IMR-90 (cell line): ENCODE results near the gene PRKAR1B. TPM values are rescaled to one million over a fixed set of nuclear protein-coding genes. Genes with fewer than 3 reads are reported as not detected.

Experiments
- ATAC-seq: fragments of 200-7000 bp; cut with Tn5 transposase; 2 replicates; pipeline ENCODE4 v1.9.1; 2020; ENCODE audit warnings: low read depth, mild to moderate bottlenecking, moderate library complexity
- BruUV-seq: library from RNA; stranded (reverse); fragments of 400-500 nt; replicated peaks from 2 replicates; lab custom pipeline; 2021; lab: Mats Ljungman, UMichigan
- CTCF ChIA-PET: fragments of 300-600 bp; formaldehyde crosslinking; extraction: SDS; loops from one replicate; lab custom pipeline; 2021; ENCODE audit warnings: antibody characterized with exemption; lab: Yijun Ruan, JAX
- POLR2A ChIA-PET: fragments of 300-600 bp; sonication (Branson Sonifier 250); formaldehyde crosslinking; loops from one replicate; lab custom pipeline; 2022; ENCODE audit warnings: antibody characterized with exemption; ENCODE audit not compliant: unreplicated experiment; lab: Charles Lee
- DNase-seq: peaks from one replicate; pipeline ENCODE4 v3.0.0; 2013
- H2AFZ ChIP-seq: replicated peaks from 2 replicates; pipeline ENCODE3; 2013; ENCODE audit warnings: low read length, mild to moderate bottlenecking; ENCODE audit not compliant: poor library complexity
- H2AK5ac ChIP-seq: 2 replicates; pipeline ENCODE4 v1.6.1; 2013; ENCODE audit warnings: low read depth, low read length, inconsistent platforms
- H2AK9ac ChIP-seq: replicated peaks from 2 replicates; pipeline ENCODE3; 2013; ENCODE audit warnings: mild to moderate bottlenecking, low read depth, low read length, moderate library complexity; ENCODE audit not compliant: poor library complexity
- H2BK120ac ChIP-seq: 2 replicates; pipeline ENCODE4 v1.6.1; 2013; ENCODE audit warnings: low read depth, low read length, inconsistent platforms
- H2BK15ac ChIP-seq: 3 replicates; pipeline ENCODE4 v1.6.1; 2013; ENCODE audit warnings: low read depth, low read length, inconsistent platforms
- H2BK20ac ChIP-seq: 2 replicates; pipeline ENCODE4 v1.6.1; 2013; ENCODE audit warnings: low read depth, mild to moderate bottlenecking, inconsistent platforms, low read length, moderate library complexity
- H2BK5ac ChIP-seq: 2 replicates; pipeline ENCODE4 v1.6.1; 2013; ENCODE audit warnings: mild to moderate bottlenecking, low read depth, low read length, inconsistent platforms; ENCODE audit not compliant: poor library complexity, severe bottlenecking
- H3K14ac ChIP-seq: replicated peaks from 2 replicates; pipeline ENCODE4 v1.6.1; 2013; ENCODE audit warnings: low read depth, low read length, inconsistent platforms
- H3K18ac ChIP-seq: 2 replicates; pipeline ENCODE4 v1.6.1; 2013; ENCODE audit warnings: low read depth, low read length, control low read depth
- H3K23ac ChIP-seq: 2 replicates; pipeline ENCODE4 v1.6.1; 2013; ENCODE audit warnings: low read depth, low read length, inconsistent platforms
- H3K27ac ChIP-seq: 2 replicates; pipeline ENCODE4 v1.5.1; 2013; ENCODE audit warnings: mild to moderate bottlenecking, control low read depth, low read length; ENCODE audit not compliant: insufficient read depth
- H3K27me3 ChIP-seq: 2 replicates; pipeline ENCODE4 v1.6.1; 2013; ENCODE audit warnings: low read length; ENCODE audit not compliant: control insufficient read depth, insufficient read depth
- H3K36me3 ChIP-seq: 2 replicates; pipeline ENCODE4 v1.6.1; 2013; ENCODE audit warnings: low read length, mixed read lengths; ENCODE audit not compliant: control insufficient read depth, insufficient read depth
- H3K4ac ChIP-seq: 2 replicates; pipeline ENCODE4 v1.6.1; 2013; ENCODE audit warnings: low read depth, low read length, inconsistent platforms
- H3K4me1 ChIP-seq: 2 replicates; pipeline ENCODE4 v1.6.1; 2013; ENCODE audit warnings: low read length, mixed read lengths; ENCODE audit not compliant: control insufficient read depth, insufficient read depth
- H3K4me2 ChIP-seq: 2 replicates; pipeline ENCODE4 v1.6.1; 2013; ENCODE audit warnings: low read depth, mild to moderate bottlenecking, control low read depth, low read length, moderate library complexity
- H3K4me3 ChIP-seq: 2 replicates; pipeline ENCODE4 v1.5.1; 2013; ENCODE audit warnings: low read depth, mild to moderate bottlenecking, control low read depth, low read length, moderate library complexity; ENCODE audit not compliant: insufficient read depth
- H3K56ac ChIP-seq: 2 replicates; pipeline ENCODE4 v1.6.1; 2013; ENCODE audit warnings: low read length, inconsistent platforms; ENCODE audit not compliant: insufficient read depth; ENCODE audit errors: extremely low read depth
- H3K79me1 ChIP-seq, 2 experiments: 2 replicates each; pipeline ENCODE4 v1.6.1; 2013; ENCODE audit warnings: low read length in 2 of 2, inconsistent platforms in 1 of 2, low read depth in 1 of 2
- H3K9ac ChIP-seq: 2 replicates; pipeline ENCODE4 v1.6.1; 2013; ENCODE audit warnings: low read depth, low read length, control low read depth
- H3K9me1 ChIP-seq: 2 replicates; pipeline ENCODE4 v1.6.1; 2013; ENCODE audit warnings: low read length, inconsistent platforms; ENCODE audit not compliant: insufficient read depth
- H3K9me3 ChIP-seq: 2 replicates; pipeline ENCODE4 v1.6.1; 2013; ENCODE audit warnings: low read length; ENCODE audit not compliant: control insufficient read depth, insufficient read depth
- H4K20me1 ChIP-seq: 2 replicates; pipeline ENCODE4 v1.6.1; 2013; ENCODE audit warnings: low read length, inconsistent platforms; ENCODE audit not compliant: insufficient read depth
- H4K5ac ChIP-seq: 2 replicates; pipeline ENCODE4 v1.6.1; 2013; ENCODE audit warnings: mild to moderate bottlenecking, low read depth, low read length, control low read depth
- H4K8ac ChIP-seq, 2 experiments: 2 replicates each; pipeline ENCODE4 v1.6.1; 2013; ENCODE audit warnings: low read depth in 2 of 2, low read length in 2 of 2, control low read depth in 1 of 2, inconsistent platforms in 1 of 2
- H4K91ac ChIP-seq: 2 replicates; pipeline ENCODE4 v1.6.1; 2013; ENCODE audit warnings: low read depth, low read length, inconsistent platforms; ENCODE audit not compliant: insufficient read depth
- POLR2A ChIP-seq: IDR thresholded peaks from 2 replicates; pipeline ENCODE4 v1.6.1; 2012; ENCODE audit warnings: mild to moderate bottlenecking, low read depth, low read length
- WGBS, 2 experiments: methylation state at CpG; one replicate each; pipeline versions ENCODE4 v1.1.5 to v1.1.7; 2013; ENCODE audit warnings: missing lambda C conversion rate in 2 of 2; ENCODE audit not compliant: insufficient read length in 1 of 2; ENCODE audit errors: extremely low coverage in 2 of 2; 5-methylcytosine and 5-hydroxymethylcytosine counted together
- dilution Hi-C: fragments of 300-500 bp; cut with HindIII; formaldehyde crosslinking; loops from one replicate; pipeline ENCODE4 v1.14.3; 2018; ENCODE audit warnings: low sequenced_read_pairs; ENCODE audit not compliant: unreplicated experiment
- in situ Hi-C: fragments of 300-500 bp; cut with MboI; formaldehyde crosslinking; loops from 3 replicates; pipeline ENCODE4 v1.14.3; 2019; ENCODE audit warnings: low sequenced_read_pairs, inconsistent platforms, mixed read lengths
- intact Hi-C: fragments of 100-400 bp; cut with micrococcal nuclease; formaldehyde crosslinking; loops from 2 replicates; pipeline ENCODE4 v1.10.0; 2022
- polyA plus RNA-seq, 3 experiments: library from polyadenylated mRNA; depleted of rRNA; stranded (reverse); fragments of >200 nt; gene quantifications; 2 replicates each; pipeline ENCODE4 v1.2.3, GENCODE V29; 2012; ENCODE audit warnings: low replicate concordance in 1 of 3
- total RNA-seq: library from RNA; depleted of rRNA; stranded (reverse); fragments of >200 nt; gene quantifications from 2 replicates; pipeline ENCODE4 v1.2.3, GENCODE V29; 2012
- TF ChIP-seq, protein P1 (sequence below): fragments of 150-350 bp; IDR thresholded peaks from 2 replicates; pipeline ENCODE4 v1.6.1; 2016; ENCODE audit warnings: low read depth, mild to moderate bottlenecking, low read length, moderate library complexity, borderline replicate concordance

The PRKAR1B gene
- total and polyA plus RNA-seq, 2 of the 4 experiments (the other 2 are of a cell fraction): 15.2 to 20.2 TPM

DNA sequence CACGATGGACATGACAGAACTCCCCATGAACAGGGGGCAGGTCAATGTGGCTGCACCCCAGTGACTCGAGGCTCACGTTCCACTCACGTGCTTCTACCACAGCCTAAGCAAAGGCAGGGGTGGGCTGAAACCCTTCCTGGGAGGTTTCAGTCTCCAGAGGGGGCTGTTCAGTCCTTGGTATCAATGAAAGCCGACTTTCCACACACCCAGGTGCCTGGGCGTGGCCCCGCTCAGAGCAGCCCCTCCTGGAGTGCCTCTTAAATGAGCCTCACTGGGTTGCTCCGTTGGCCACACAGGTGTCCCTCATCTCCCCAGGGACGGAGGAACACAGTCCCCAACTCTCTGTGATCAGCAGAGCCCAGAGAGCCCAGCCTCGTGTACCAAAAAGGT lies 116.9 kb downstream of the PRKAR1B start:
- Histone ChIP-seq H2AFZ (no peak overlapping the region), H4K8ac (no peak overlapping the region), H4K91ac (no peak overlapping the region), H3K56ac (no peak overlapping the region), H2BK20ac (no peak overlapping the region), H3K23ac (no peak overlapping the region), H2BK5ac (no peak overlapping the region), H3K14ac (no peak overlapping the region), H3K4me1 (no peaks in the 10 kb centered on the region), H2AK5ac (no peak overlapping the region), H3K9me1 (no peaks in the 10 kb centered on the region), H3K4me3 (no peak overlapping the region), H3K27me3 (no peaks in the 10 kb centered on the region; the same call in 1 of the 2 replicates), H3K9ac (no peak overlapping the region), H4K20me1 (no peaks in the 10 kb centered on the region), H2BK120ac (no peak overlapping the region), H3K36me3 (no peaks in the 10 kb centered on the region), H3K4ac (no peak overlapping the region), H4K5ac (no peak overlapping the region), H3K9me3 (no peaks in the 10 kb centered on the region), H3K18ac (no peak overlapping the region), H2BK15ac (no peak overlapping the region), H3K79me1 (no peaks in the 10 kb centered on the region), H3K4me2 (no peak overlapping the region), H2AK9ac (no peak overlapping the region), H3K27ac (no peak overlapping the region)
- CTCF ChIA-PET: no interaction called here
- 72% methylated on average over 5 of the region's 10 CpGs; no CpG with 5 or more reads in 1 of the 2 experiments for WGBS, 2 experiments
- in situ Hi-C loops (no loop called here), dilution Hi-C loops (no loop called here), intact Hi-C loops (no loop called here)
- no peak for ATAC-seq
- no TSS peak for BruUV-seq
- TF ChIP-seq, protein P1, sequence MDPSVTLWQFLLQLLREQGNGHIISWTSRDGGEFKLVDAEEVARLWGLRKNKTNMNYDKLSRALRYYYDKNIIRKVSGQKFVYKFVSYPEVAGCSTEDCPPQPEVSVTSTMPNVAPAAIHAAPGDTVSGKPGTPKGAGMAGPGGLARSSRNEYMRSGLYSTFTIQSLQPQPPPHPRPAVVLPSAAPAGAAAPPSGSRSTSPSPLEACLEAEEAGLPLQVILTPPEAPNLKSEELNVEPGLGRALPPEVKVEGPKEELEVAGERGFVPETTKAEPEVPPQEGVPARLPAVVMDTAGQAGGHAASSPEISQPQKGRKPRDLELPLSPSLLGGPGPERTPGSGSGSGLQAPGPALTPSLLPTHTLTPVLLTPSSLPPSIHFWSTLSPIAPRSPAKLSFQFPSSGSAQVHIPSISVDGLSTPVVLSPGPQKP: no peak
- TF ChIP-seq POLR2A: no peak
- POLR2A ChIA-PET: no interaction called here
- no peak for DNase-seq
